H1 (cell line): ENCODE results near the gene RPL6.

ENCODE experiments used
- EZH2 ChIP-seq: fragments of 200-600 bp; sonication (generic); IDR thresholded peaks from 2 replicates; pipeline ENCODE4 v1.7.1; 2012; ENCODE audit warnings: low read depth, mild to moderate bottlenecking, moderate library complexity, low read length, inconsistent platforms; ENCODE audit not compliant: severe bottlenecking
- KDM1A ChIP-seq: fragments of 200-600, 300-600 bp; sonication (generic); IDR thresholded peaks from 2 replicates; pipeline ENCODE4 v1.7.1; 2016; ENCODE audit warnings: mild to moderate bottlenecking, low read length, borderline replicate concordance
- POLR2A ChIP-seq, 2 experiments: IDR thresholded peaks; 1 replicate in 1 of 2; 2 replicates in 1 of 2; pipeline ENCODE4 v1.6.1; 2011; ENCODE audit warnings: low read depth in 2 of 2, low read length in 2 of 2, mild to moderate bottlenecking in 2 of 2; ENCODE audit errors: control extremely low read depth in 1 of 2
- ZNF274 ChIP-seq: IDR thresholded peaks from 2 replicates; pipeline ENCODE4 v1.7.0; 2012; ENCODE audit warnings: low read length, borderline replicate concordance; ENCODE audit errors: extremely low read depth

- TF ChIP-seq ZNF274: no peak
- TF ChIP-seq KDM1A: no peak
- TF ChIP-seq POLR2A (IDR thresholded peaks at IDR 0.05; ENCODE audit: control extremely low read depth in 1 of 2, low read depth in 2 of 2, low read length in 2 of 2): no peak
- no peak for TF ChIP-seq EZH2
Measured at GRCh38 chr12:112439769-112440168, 30.4 kb upstream of the RPL6 start.
